ENCODE results near the gene IMMP2L. TPM values are rescaled to one million over a fixed set of nuclear protein-coding genes. Genes with fewer than 3 reads are reported as not detected.
"Not testable (repeated sequence)": the region's sequence is repeated elsewhere in the genome, so short reads cannot be mapped to it uniquely, and the experiment has no call there.

Gene IMMP2L
- total RNA-seq, 1 experiment from 2014 or later = 30.3 TPM

GRCh38 chr7:110974441-110974840, 587.9 kb downstream of the IMMP2L start:
- DNase-seq (ENCODE audit: extremely low read depth, low read depth) = no peak

- no peak for DNase-seq (ENCODE audit: extremely low read depth, low read depth)
These were observed 588.9 kb downstream of the IMMP2L start for GRCh38 chr7:110973196-110973990.

- no peak for DNase-seq (ENCODE audit: extremely low read depth, low read depth)
These were observed 597.5 kb downstream of the IMMP2L start for GRCh38 chr7:110964775-110965174.

GRCh38 chr7:110962826-110963225, 599.5 kb downstream of the IMMP2L start:
- no peak for DNase-seq (ENCODE audit: extremely low read depth, low read depth)

GRCh38 chr7:110962374-110962773, 599.9 kb downstream of the IMMP2L start:
- DNase-seq (ENCODE audit: extremely low read depth, low read depth) = no peak

GRCh38 chr7:110960811-110961210, 601.5 kb downstream of the IMMP2L start:
- DNase-seq (ENCODE audit: extremely low read depth, low read depth) = no peak

DNA sequence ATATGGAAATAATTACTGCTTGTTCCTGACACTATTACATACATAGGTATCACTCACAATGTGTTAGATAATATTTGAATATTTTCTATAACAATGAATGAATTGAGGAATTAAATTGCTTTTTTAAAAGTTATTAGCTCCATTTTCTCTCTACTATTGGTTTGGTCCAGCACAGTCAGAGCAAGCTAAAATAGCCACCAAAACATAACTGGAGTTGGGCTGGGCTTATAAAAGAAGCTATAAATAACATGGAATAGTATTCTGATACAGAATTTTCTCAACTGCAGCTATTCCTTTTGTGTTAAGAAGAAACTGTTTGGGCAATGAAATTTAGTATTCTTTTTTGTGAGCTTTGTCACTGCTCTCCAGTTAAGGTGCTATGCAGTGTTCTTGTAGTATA, 614.0 kb downstream of the IMMP2L start:
- no peak for DNase-seq (ENCODE audit: extremely low read depth, low read depth)

- no peak for DNase-seq (ENCODE audit: extremely low read depth, low read depth)
These were observed 614.9 kb downstream of the IMMP2L start for GRCh38 chr7:110947408-110947807.

GRCh38 chr7:110944966-110945644, 617.2 kb downstream of the IMMP2L start:
- no peak for DNase-seq (ENCODE audit: extremely low read depth, low read depth)

DNA sequence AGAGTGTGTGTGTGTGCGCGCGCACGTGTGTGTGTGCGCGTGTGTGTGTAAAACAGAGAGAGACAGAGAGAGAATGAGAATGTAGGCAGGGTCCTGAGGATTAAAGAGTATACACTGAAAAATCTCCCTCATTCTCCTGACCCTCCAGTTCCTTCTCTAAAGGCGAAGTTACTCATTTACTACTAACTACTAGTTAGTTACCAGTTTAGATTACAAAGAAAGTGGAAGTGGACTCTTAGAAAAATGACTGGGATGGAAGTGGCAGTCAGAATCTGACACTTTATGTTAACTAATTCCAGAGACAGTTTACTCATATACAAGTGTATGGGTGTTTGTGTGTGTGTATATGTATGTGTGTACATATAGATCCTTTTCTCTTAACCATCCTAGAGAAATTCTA, 617.8 kb downstream of the IMMP2L start:
- no peak for DNase-seq (ENCODE audit: extremely low read depth, low read depth)

DNA sequence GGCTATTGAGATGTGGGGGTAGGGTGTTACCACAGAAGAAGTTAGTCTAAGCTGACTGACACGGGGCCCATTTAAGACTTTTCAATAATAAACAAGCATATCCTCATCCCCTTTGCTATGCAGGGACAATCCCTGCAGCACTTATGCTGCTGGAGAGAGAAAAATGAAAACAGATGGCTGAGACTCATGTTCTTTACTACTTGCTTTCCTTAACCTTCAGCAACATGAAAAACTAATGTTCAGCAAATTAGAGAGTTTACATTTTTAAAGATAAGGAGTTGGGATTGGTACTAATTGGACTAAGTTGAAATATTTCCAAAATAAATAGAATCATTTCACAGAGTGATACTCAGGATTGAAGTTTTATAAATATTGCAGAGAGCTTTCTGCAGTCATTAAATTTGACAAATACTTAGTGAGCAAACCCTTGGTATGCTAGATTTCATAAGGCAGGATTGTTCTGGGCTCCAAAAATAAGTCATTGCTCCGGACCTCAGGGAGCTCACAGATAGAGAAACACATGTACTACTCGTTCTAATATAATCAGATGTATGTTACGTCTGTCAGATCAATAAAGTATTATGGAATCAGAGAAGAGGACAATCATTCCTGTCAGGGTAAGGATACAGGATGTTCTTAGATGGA, 618.5 kb downstream of the IMMP2L start:
- no peak for DNase-seq (ENCODE audit: extremely low read depth, low read depth)

GRCh38 chr7:110941385-110941784, 620.9 kb downstream of the IMMP2L start:
- no peak for DNase-seq (ENCODE audit: extremely low read depth, low read depth)

- DNase-seq (ENCODE audit: extremely low read depth, low read depth) = no peak
These were observed 621.5 kb downstream of the IMMP2L start for GRCh38 chr7:110940756-110941155.

- no peak for DNase-seq (ENCODE audit: extremely low read depth, low read depth)
These were observed 624.1 kb downstream of the IMMP2L start for GRCh38 chr7:110938165-110938564.

DNA sequence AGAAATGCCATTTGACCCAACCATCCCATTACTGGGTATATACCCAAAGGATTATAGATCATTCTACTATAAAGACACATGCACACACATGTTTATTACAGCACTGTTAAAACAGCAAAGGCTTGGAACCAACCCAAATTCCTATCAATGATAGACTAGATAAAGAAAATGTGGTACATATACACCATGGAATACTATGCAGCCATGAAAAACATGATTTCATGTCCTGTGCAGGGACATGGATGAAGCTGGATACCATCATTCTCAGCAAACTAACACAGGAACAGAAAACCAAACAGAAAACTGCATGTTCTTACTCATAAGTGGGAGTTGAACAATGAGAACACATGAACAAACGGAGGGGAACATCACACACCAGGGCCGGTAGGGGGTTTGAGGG, 625.6 kb downstream of the IMMP2L start:
- not testable (repeated sequence) for DNase-seq (ENCODE audit: extremely low read depth, low read depth)

GRCh38 chr7:110929480-110930249, 632.6 kb downstream of the IMMP2L start:
- DNase-seq (ENCODE audit: extremely low read depth, low read depth) = no peak

DNA sequence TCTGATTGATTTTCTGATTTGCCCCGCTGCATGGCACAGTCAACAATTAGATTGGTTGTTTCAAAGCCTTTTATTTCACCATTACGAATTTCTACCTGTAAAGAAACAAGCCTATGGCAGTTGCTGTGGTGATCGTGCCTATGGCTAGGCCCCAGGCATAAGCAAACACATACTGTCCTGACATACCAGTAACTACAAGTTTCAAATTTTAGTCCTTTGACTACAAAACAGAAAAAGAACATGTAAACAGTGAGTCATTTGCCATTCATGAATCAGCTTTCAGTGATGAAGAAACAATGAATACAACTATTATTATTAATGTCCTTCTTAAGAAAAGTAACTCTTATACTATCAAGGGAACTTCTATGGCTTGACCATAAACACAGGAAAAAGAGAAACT, 639.4 kb downstream of the IMMP2L start:
- no peak for DNase-seq (ENCODE audit: extremely low read depth, low read depth)

- DNase-seq (ENCODE audit: extremely low read depth, low read depth) = no peak
These were observed 640.6 kb downstream of the IMMP2L start for GRCh38 chr7:110921595-110922151.

DNA sequence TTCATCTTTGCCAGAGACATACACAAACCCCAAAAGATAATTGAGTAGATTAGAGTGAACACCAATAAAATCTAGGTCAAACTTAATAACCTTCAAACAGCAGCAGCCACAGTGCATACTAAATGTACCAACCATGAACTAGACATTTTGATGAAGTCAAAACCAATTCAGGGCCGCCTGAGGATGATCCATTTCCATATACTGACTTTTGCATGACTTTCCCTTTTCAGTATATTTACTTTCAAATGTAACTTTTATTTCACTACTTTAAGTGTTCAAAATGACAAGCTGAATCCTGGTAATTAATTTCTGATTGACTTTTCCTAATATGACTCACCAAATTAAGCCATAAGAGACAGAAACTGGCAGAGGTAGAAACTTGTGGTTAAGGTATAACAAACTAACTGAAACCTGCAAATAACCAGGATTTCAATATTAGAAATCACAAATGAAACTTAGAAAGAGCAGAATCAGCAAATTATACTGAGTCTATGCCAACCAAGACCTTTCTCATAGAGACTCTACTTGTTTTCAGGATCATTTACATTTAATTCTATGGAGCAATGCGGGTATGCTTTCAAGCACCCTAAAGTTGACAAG, 643.2 kb downstream of the IMMP2L start:
- DNase-seq (ENCODE audit: extremely low read depth, low read depth) = no peak

DNA sequence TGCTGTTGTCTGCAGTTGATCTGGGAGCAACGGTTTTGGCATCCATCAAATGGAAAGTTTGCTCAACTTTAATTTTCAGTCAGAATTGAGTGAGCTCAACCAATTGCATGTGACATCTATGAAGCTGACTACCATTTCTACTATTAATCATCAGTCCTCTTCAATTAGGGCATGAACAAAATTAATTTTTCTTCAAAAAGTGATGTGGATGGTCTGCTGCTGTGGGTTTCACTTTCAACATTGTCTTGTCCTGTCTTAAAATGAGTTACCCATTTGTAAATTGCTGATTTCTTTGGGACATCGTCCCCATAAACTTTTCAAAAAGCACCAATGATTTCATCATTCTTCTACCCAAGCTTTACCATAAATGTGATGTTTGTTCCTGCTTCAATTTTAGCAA, 648.0 kb downstream of the IMMP2L start:
- DNase-seq (ENCODE audit: extremely low read depth, low read depth) = no peak
